HT-29 (cell line): ENCODE measurements around the gene PRDM12. TPM values are rescaled to one million over a fixed set of nuclear protein-coding genes. Genes with fewer than 3 reads are reported as not detected.
"Not testable (repeated sequence)": the region's sequence is repeated elsewhere in the genome, so short reads cannot be mapped to it uniquely, and the experiment has no call there.

Experiments used
- DNase-seq: peaks from one replicate; pipeline ENCODE4 v3.0.0-alpha.2; 2015; ENCODE audit warnings: low spot score
- total RNA-seq: library from RNA; depleted of rRNA; stranded (reverse); fragments of >200 nt; shearing (Covaris generic); gene quantifications from 2 replicates; pipeline ENCODE4 v1.2.3, GENCODE V29; 2014

The PRDM12 gene
- total RNA-seq, 1 experiment from 2014 or later: not detected

- no peak for DNase-seq
These were observed 480 bp upstream of the PRDM12 start for GRCh38 chr9:130663977-130664250.

- no peak for DNase-seq
These were observed 636 bp downstream of the PRDM12 start for GRCh38 chr9:130665029-130665430.

GRCh38 chr9:130665431-130666392 lies 1.3 kb downstream of the PRDM12 start:
- no peak for DNase-seq

GRCh38 chr9:130666393-130667119 lies 2.2 kb downstream of the PRDM12 start:
- no peak for DNase-seq

- DNase-seq: no peak
These were observed 2.7 kb downstream of the PRDM12 start for GRCh38 chr9:130667120-130667435.

- no peak for DNase-seq
These were observed 3.8 kb downstream of the PRDM12 start for GRCh38 chr9:130668196-130668595.

GRCh38 chr9:130668659-130669058 lies 4.3 kb downstream of the PRDM12 start:
- no peak for DNase-seq

- DNase-seq: no peak
These were observed 5.6 kb downstream of the PRDM12 start for GRCh38 chr9:130669965-130670364.

GRCh38 chr9:130670644-130671043 lies 6.2 kb downstream of the PRDM12 start:
- DNase-seq: no peak

GRCh38 chr9:130672466-130672865 lies 8.1 kb downstream of the PRDM12 start:
- no peak for DNase-seq

- DNase-seq: no peak
These were observed 8.7 kb downstream of the PRDM12 start for GRCh38 chr9:130672933-130673615.

- no peak for DNase-seq
These were observed 11.0 kb downstream of the PRDM12 start for GRCh38 chr9:130675396-130675795.

- DNase-seq: no peak
These were observed 12.9 kb downstream of the PRDM12 start for GRCh38 chr9:130677252-130677651.

- peak; percentile 84 for DNase-seq
These were observed 16.7 kb downstream of the PRDM12 start for GRCh38 chr9:130680836-130681768.

- peak; percentile 29 for DNase-seq
These were observed 17.5 kb downstream of the PRDM12 start for GRCh38 chr9:130681769-130682420.

- DNase-seq: peak; percentile 90
These were observed 18.2 kb downstream of the PRDM12 start for GRCh38 chr9:130682421-130683121.

GRCh38 chr9:130685104-130685503 lies 20.7 kb downstream of the PRDM12 start:
- no peak for DNase-seq

- not testable (repeated sequence) for DNase-seq
These were observed 21.6 kb downstream of the PRDM12 start for GRCh38 chr9:130685945-130686344.

GRCh38 chr9:130687615-130688014 lies 23.2 kb downstream of the PRDM12 start:
- DNase-seq: no peak

- no peak for DNase-seq
These were observed 23.7 kb downstream of the PRDM12 start for GRCh38 chr9:130688072-130688471.
